ENCODE measurements around the gene PRUNE2.
"Not testable (repeated sequence)": the region's sequence is repeated elsewhere in the genome, so short reads cannot be mapped to it uniquely, and the experiment has no call there.

Gene PRUNE2

DNA sequence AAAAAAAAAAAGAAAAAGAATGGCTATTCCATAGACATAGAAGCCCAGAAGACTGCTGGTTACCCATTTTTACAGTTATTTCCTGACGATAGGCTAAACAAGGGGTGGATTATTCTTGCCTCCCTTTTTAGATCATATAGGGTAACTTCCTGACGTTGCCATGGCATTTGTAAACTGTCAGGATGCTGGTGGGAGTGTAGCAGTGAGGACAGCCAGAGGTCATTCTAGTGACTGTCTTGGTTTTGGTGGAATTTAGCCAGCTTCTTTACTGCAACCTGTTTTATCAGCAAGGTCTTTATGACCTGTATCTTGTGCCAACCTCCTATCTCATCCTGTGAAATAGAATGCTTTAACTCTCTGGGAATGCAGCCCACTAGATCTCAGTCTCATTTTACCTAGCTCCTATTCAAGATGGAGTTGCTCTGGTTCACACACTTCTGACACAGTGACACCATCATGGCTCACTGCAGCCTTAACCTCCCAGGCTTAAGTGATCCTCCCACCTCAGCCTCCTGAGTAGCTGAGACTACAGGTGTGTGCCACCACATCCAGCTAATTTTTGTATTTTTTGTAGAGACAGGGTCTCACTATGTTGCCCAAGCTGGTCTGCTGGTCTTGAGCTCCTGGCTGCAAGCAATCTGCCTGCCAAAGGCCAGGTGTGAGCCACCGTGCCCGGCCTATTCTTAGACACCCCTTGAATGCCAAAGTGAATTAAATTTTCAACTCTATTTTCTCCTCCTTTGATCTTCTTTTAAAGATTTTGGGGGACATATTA, 311.8 kb downstream of the PRUNE2 start:
- DNase-seq, result not testable (repeated sequence)

DNA sequence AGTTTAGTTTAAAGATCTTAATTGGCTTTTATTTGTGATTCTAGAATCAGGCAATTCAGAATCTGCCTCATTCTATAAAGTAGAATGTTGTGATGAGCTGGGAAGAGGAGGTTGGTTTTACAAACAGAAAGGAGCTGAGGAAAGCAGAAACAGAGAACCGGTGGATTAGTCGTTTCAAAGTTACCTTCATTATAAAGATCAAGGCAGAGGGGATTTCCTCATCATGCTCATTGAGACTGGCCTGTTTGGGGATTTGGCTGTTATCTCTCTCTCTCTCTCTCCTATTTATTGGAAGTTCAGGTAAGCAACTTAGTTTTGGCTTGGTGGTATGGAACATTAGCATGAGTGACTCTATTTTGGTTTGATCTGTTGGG, 313.0 kb downstream of the PRUNE2 start:
- DNase-seq, result no peak

DNA sequence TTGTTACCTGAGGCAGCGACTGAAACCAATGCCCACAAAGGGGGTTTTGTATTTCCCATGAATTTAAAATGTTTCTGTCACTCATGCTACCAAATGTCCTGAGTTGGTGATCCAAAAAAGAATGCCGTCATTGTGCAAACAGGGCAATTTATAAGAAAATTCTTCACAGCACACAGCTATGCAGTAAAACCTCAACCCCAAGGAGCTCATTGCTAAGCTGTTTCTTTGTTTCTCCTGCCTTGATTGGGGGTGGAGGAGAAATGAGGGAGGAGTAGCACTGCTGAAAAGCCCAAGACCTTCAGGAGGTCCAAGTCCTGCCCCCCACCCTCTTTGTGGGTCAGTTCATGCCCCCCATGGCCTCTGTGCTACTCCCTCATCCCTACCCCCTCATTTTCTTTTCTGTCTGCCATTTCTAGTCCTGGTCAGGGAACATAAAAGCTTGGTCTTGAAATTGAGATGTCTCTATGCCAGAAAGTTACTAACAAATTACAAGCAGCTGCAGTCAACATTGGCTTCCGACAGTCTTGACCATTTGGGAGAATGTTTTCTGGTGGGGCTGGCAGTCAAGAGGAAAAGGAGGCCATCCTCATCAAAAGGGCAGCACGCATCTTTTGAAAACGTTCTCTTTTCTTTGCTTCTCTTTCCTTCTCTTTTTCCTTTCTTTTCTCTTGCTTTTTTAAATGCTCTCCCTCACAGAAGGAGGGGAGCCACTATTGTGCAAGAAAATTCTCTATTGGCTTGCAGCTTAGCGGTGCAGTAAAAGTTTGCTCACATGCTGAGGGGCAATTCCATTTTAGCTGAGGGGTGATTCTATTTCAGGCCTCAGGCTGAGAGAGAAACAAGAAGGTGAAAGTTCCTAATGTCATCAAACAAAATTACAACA, 313.6 kb downstream of the PRUNE2 start:
- DNase-seq, result no peak

DNA sequence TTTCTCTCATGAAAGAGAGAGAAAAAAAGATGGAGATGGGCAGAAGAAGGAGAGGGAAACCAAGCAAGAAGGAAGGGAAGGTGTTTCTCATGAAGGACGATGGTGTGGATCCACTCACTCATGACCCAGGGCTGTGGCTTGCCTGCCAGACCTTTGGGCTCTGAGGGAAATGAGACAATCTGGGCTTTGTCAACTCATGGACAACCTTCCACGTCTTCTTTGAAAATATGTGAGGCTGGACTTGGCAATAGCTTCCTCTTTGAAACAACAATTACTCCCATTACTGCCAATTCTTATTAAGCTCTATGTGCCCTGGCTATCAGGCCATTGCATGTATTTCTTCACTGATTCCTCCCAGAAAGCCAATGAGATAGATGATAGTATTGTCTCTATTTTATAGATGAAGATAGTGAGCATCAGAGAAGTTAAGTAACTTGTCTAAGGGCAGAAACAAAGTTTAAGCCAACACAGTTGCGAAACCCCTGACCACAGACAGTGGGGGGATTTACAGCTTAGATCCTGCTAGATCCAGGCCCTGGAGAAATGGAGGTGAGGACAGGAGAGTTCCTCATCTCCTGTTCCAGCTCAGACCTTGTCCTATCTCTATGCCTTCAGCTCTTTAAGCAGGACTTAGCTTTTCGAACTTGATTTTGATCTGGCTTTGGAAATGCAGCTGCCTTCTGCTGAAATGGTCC, 314.5 kb downstream of the PRUNE2 start:
- DNase-seq, result no peak

DNA sequence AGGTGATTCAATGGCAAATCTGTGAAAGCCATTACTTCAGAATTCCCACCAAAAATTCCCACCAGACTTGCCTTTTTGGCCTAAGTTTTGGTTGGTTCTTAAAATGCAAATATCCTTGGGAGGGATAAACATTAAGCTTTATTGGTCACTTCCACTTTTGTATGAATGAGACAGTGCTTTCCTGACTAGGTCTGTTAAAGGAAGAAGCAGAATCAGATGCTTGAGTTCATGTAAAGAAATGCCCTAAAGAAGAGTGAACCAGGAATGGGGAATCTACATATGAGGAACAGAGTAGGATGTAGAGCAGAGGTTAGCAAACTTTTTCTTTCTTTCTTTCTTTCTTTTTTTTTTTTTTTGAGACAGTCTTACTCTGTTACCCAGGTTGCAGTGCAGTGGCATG, 317.6 kb downstream of the PRUNE2 start:
- no peak for DNase-seq

- DNase-seq, result no peak
These were observed 319.3 kb downstream of the PRUNE2 start for GRCh38 chr9:76586390-76587314.

GRCh38 chr9:76585487-76586389, 320.2 kb downstream of the PRUNE2 start:
- DNase-seq, result no peak

GRCh38 chr9:76583256-76583655, 322.7 kb downstream of the PRUNE2 start:
- DNase-seq, result no peak

GRCh38 chr9:76581731-76582130, 324.2 kb downstream of the PRUNE2 start:
- DNase-seq, result no peak

GRCh38 chr9:76580820-76581219, 325.1 kb downstream of the PRUNE2 start:
- no peak for DNase-seq

- no peak for DNase-seq
These were observed 325.7 kb downstream of the PRUNE2 start for GRCh38 chr9:76580188-76580587.

DNA sequence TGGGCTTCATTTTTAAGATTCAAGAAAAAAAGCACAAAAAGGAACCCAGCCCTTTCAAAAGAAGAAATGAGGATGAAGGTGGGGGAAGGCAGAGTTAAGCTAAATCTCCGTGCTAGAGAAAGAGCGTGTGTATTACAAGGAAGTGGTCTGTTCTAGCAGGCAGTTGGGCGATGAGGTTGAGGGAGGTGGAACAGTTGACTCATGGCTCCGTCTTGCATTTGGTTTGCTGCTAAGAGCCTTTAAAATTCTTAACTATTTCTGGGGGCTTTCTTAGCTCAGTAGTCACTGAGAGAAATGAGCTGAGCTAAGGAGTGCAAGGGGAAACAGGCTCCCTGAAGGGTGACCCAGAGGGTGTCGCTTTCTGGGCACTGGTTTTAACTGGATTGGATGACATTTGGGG, 329.6 kb downstream of the PRUNE2 start:
- no peak for DNase-seq

DNA sequence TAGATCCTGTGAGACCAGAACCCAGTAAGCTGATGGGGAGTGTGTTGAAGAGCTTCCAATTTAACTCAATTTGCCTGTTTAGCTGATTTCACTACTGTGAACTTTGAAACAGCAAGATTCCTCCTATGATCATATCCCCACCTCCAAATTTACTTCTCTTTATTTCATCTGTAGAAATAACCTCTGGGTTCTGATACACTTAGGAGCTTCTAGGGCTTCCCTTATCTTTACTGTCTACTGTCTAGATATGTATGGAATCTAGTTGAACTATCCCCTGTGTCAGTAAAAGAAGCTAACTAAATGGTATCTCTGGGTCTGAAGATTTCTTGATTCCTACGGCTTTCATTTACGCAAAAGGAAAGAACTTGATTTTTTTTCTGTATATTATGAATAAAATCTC, 330.2 kb downstream of the PRUNE2 start:
- DNase-seq, result no peak

GRCh38 chr9:76573905-76574760, 331.8 kb downstream of the PRUNE2 start:
- no peak for DNase-seq

GRCh38 chr9:76573408-76573807, 332.5 kb downstream of the PRUNE2 start:
- DNase-seq, result no peak

GRCh38 chr9:76572151-76572550, 333.8 kb downstream of the PRUNE2 start:
- DNase-seq, result no peak

GRCh38 chr9:76571743-76572146, 334.2 kb downstream of the PRUNE2 start:
- no peak for DNase-seq

GRCh38 chr9:76571288-76571687, 334.6 kb downstream of the PRUNE2 start:
- DNase-seq, result no peak

- no peak for DNase-seq
These were observed 335.1 kb downstream of the PRUNE2 start for GRCh38 chr9:76570826-76571225.

GRCh38 chr9:76567086-76567485, 338.8 kb downstream of the PRUNE2 start:
- DNase-seq, result no peak

Data from cortex of kidney (tissue), 1 donor.